22Rv1 (cell line): ENCODE measurements around the gene GPC6.
A peak's percentile ranks its signal among the peaks of the same experiment; 100 is the strongest.

Experiments used
- H3K27ac ChIP-seq: fragments of 450-650 bp; 2 replicates; pipeline ENCODE4 v1.5.1; 2017
- ZFX ChIP-seq: fragments of 450-650 bp; IDR thresholded peaks from 2 replicates; pipeline ENCODE4 v1.6.1; 2017; ENCODE audit warnings: antibody characterized with exemption, borderline replicate concordance
- TF ChIP-seq, protein P1 (sequence below): fragments of 450-650 bp; IDR thresholded peaks from 2 replicates; pipeline ENCODE4 v1.5.1; 2017; ENCODE audit warnings: mild to moderate bottlenecking

Gene GPC6

DNA sequence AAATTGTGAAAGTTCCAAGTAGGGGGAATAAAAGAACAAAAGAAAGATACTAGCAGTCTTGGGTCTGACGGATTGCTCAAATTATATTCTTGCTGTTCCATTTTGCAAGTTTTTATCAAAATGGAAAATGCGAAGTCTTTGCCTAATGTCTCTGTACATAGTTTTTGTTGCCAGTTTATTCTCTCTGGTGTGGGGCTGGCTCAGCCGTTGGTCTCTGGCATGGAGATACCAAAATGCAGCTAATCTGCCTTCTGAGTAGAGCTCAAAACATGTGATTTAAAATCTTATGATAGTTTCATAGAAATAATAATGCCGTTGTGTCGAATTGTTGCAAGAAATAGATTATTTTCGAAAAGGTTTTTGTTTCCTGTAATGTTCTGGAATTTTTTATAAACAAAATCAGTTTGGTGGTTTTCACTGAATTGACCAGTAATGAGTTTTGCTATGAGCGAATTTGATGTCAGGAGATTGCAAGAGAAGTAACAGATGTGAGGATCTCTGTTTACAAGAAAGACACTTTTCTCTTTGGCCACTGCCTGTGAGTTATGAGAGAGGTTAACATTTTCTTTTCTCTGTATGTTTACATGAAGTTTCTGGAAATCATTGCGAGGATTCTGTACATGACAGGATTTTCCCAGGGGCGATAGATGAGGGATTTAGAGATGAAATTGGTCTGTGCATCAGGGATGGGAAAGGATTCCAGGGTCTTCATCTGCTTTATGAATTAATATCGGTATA, 1105.9 kb downstream of the GPC6 start:
- H3K27ac ChIP-seq: no peak overlapping the region
- TF ChIP-seq, protein P1, sequence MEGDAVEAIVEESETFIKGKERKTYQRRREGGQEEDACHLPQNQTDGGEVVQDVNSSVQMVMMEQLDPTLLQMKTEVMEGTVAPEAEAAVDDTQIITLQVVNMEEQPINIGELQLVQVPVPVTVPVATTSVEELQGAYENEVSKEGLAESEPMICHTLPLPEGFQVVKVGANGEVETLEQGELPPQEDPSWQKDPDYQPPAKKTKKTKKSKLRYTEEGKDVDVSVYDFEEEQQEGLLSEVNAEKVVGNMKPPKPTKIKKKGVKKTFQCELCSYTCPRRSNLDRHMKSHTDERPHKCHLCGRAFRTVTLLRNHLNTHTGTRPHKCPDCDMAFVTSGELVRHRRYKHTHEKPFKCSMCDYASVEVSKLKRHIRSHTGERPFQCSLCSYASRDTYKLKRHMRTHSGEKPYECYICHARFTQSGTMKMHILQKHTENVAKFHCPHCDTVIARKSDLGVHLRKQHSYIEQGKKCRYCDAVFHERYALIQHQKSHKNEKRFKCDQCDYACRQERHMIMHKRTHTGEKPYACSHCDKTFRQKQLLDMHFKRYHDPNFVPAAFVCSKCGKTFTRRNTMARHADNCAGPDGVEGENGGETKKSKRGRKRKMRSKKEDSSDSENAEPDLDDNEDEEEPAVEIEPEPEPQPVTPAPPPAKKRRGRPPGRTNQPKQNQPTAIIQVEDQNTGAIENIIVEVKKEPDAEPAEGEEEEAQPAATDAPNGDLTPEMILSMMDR: no peak
- TF ChIP-seq ZFX: no peak

DNA sequence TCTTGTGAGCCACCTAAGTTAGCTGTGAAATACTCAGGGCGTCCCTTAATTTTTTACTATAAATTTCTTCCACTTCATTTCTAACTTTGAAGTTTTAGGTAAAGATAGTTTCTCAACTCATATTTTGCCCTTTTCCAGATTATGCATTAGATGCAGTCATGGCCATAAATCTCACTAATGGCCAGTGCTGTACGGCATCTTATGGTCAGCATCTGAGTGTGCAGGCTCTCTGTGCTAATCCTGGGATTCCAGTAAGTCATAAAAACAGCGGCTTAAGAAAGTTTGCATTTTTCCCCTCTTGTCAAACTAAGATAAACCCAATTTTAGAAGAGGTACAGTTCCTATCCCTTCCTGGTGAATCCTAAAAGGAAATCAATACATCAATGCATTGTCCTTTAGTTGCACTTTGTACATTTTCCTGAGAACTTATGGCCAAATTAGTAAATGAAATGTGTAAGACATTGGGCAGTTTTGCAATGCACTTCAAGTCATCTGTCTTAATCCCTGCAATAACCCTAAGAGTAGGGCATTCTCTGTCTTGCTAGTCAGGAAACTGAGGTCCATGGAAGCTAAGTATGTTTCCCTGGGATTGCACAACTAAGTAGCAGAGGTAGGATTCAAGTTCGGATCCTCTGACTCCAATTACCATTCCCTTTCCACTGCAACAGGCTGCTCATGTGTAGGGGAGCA, 1106.7 kb downstream of the GPC6 start:
- H3K27ac ChIP-seq: no peak overlapping the region
- TF ChIP-seq, protein P1: no peak
- TF ChIP-seq ZFX: no peak

DNA sequence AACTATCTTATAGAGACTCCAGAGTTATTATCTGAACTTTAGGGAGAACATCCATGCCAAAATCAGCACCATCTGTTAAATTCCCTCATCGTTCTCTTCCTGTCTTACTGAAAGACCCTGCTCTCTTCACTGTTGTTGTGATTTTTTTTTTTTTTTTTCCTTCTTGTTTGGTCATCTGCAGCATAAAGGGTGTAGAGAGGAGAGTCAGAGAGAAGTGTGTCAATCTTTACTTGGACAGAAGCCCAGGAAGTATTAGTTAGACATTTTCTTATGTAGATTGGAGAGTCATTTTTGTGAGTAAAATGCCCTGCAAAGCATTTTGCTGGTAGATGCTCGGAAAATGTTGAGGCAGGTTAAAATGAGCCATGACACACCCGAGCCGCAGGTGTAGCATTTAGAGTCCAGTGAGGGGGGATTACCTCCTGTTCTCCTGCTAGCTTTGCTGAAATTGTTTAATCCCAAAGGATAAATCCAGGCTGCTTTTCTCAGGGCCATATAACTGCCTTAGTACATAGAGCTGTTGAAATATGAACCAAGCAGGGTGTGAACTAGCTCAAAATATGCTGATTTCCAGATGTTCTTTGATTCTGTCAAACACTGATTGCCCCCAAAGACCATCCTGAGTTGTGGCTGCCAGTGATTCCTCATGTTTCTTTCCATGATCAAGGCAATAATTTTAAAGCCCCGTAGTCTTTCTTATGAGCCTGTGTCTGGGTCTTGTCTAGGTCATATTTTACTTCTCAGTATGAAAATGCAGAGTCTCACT, 1109.3 kb downstream of the GPC6 start:
- no peak overlapping the region; the same call in 1 of the 2 replicates for H3K27ac ChIP-seq
- TF ChIP-seq, protein P1: no peak
- TF ChIP-seq ZFX: no peak

DNA sequence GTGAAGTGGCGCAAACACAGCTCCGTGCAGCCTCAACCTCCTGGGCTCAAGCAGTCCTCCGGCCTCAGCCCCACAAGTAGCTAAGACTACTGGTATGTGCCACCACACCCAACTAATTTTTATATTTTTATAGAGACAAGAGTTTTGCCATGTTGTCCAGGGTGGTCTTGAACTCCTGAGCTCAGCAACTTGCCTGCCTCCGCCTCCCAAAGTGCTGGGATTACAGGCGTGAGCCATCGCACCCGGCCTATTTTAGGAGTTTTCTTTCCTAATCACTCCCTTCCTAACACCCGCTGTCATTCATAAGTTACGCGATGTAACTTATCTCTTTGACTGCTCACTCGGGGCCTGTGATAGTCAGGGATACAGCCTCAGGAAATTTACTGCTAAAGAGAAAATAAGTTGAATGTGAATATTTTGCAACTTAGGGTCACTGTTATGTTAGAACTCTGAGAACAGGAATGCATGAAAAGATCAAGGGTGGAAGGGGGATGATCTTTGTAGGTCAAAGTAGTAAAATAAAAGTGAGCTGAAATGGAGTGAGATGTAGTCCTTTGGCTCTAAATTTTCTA, 1112.6 kb downstream of the GPC6 start:
- H3K27ac ChIP-seq: no peak overlapping the region
- TF ChIP-seq, protein P1: no peak
- TF ChIP-seq ZFX: no peak

DNA sequence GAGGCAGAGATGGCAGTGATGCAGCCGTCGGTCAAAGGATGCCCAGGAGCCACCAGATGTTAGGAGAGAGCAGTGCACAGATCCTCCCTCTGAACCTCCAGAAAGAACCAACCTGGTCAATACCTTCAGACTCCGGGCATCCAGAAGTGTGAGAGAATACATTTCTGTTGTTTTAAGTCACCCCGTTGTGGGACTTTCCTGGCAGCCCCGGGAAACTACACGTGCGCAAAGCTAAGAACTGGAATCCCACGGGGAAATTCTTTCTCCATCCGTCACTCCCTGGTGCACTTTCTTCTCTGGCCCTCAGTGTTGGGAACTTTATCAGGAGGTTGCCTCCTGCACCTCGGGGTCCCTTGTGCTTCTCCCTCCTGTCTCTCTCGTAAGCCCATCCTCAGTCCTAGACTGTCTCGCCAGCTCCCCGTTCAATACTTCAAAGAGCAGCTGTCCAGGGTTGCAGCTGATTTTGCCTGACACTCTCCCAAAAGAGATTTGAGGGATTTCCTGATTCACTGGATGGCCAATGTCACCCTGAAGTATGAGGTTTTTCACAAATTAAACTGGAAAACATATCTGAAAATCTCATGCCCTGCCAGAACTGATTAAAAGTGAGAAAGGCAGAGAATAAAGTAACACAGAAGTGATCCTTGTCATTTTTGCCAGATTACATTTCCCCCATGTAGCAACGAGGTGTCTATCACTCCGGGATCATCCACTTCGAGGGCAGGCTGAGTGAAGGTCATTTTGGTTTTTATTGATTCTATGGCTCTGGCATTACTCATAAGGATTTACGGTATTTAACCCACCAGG, 1116.0 kb downstream of the GPC6 start:
- TF ChIP-seq, protein P1: no peak
- TF ChIP-seq ZFX: no peak
- peak overlapping the region; percentile 81 for H3K27ac ChIP-seq

DNA sequence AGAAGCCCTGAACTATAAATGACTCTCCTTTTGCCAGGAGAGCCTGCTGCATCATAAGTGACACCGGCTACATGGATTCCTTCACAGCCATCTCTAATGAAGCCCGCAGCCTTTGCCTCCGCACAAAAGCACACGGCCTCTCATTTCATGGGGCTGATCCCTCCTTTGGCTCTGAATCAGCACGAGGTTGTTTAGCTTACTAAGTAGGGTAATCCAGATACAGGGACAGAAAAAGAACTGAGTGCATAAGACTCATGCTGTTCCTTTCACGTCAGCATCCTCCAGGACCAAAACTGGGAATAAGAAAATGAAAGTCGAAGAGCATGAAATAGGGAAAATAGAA, 1116.6 kb downstream of the GPC6 start:
- peak overlapping the region; percentile 81 for H3K27ac ChIP-seq
- TF ChIP-seq ZFX: no peak
- TF ChIP-seq, protein P1: no peak

DNA sequence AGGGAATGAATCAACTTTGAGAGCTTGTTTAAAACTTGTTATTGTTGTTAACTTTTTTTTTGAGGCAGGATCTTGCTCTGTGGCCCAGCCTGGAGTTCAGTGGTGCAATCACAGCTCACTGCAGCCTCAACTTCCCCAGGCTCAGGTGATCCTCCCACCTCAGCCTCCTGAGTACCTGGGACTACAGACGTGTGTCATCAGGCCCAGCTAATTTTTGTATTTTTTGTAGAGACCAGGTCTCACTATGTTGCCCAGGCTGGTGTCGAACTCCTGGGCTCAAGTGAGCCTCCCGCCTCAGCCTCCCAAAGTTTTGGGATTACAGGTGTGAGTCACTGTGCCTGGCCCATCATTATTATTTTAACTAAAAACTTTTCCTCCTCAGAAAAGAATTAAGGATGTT, 1117.1 kb downstream of the GPC6 start:
- peak overlapping the region; percentile 81 for H3K27ac ChIP-seq
